ENCODE results near the gene CLCN5.

Gene CLCN5

GRCh38 chrX:50125480-50125879 lies 203.1 kb downstream of the CLCN5 start:
- in situ Hi-C loops (cut with MboI; ENCODE audit: low sequenced_read_pairs): no loop called here

- in situ Hi-C loops (cut with MboI; ENCODE audit: low sequenced_read_pairs): no loop called here
Measured at GRCh38 chrX:50147972-50148371, 225.6 kb downstream of the CLCN5 start.

All from HL-60/S4 (cell line).